Thymus (tissue), 11 donors: Measurements from ENCODE around the gene ATF5. TPM values are rescaled to one million over a fixed set of nuclear protein-coding genes. Genes with fewer than 3 reads are reported as not detected.

ENCODE experiments used
- DNase-seq, 9 donors: peaks; one replicate each; pipeline ENCODE4 v3.0.0-alpha.2; 2013; ENCODE audit warnings: low spot score in 9 of 9, low read depth in 6 of 9, missing footprints in 1 of 9
- H3K27ac ChIP-seq, 2 donors: one replicate each; pipeline ENCODE4 v1.5.1; 2013; ENCODE audit warnings: control low read depth in 1 of 2, low read depth in 1 of 2, low read length in 1 of 2, mild to moderate bottlenecking in 1 of 2, moderate library complexity in 1 of 2
- H3K27me3 ChIP-seq, 2 donors: one replicate each; pipeline ENCODE4 v1.5.1; 2013; ENCODE audit warnings: low read length in 1 of 2; ENCODE audit not compliant: control insufficient read depth in 2 of 2, insufficient read depth in 1 of 2
- H3K36me3 ChIP-seq, 2 donors: one replicate each; pipeline ENCODE4 v1.5.1; 2013; ENCODE audit warnings: low read length in 1 of 2, mild to moderate bottlenecking in 1 of 2, moderate library complexity in 1 of 2; ENCODE audit not compliant: control insufficient read depth in 2 of 2, insufficient read depth in 2 of 2
- H3K4me1 ChIP-seq, 2 donors: one replicate each; pipeline ENCODE4 v1.5.1; 2013; ENCODE audit warnings: low read length in 2 of 2; ENCODE audit not compliant: control insufficient read depth in 2 of 2, insufficient read depth in 2 of 2
- H3K4me3 ChIP-seq, 2 donors: one replicate each; pipeline ENCODE4 v1.5.1; 2013; ENCODE audit warnings: low read length in 2 of 2, control low read depth in 1 of 2, mild to moderate bottlenecking in 1 of 2
- H3K9me3 ChIP-seq, 2 donors: one replicate each; pipeline ENCODE4 v1.5.1; 2013; ENCODE audit warnings: low read length in 1 of 2, mild to moderate bottlenecking in 1 of 2; ENCODE audit not compliant: control insufficient read depth in 2 of 2, insufficient read depth in 1 of 2
- WGBS: extraction: QIAGEN DNeasy Blood & Tissue Kit; methylation state at CpG from one replicate; pipeline ENCODE4 v1.1.7; 2013; 5-methylcytosine and 5-hydroxymethylcytosine counted together
- polyA plus RNA-seq: library from polyadenylated mRNA; stranded (reverse); fragments of 200-250 nt; gene quantifications from one replicate; pipeline ENCODE4 v1.2.3, GENCODE V29; 2013
- total RNA-seq: library from RNA; stranded (reverse); fragments of 120-200 nt; gene quantifications from one replicate; pipeline ENCODE4 v1.2.4, GENCODE V29; 2013
- donor health status: healthy.

ATF5 gene
- total and polyA plus RNA-seq, 2 donors, result 16.0 to 53.9 TPM

- WGBS, result 95% methylated on average over 17 of the region's 17 CpGs
- no peaks in the 10 kb centered on the region for H3K9me3 ChIP-seq
- H3K27me3 ChIP-seq, result peaks cover 6 to 54% of the 10 kb centered on the region in 2 donors
- no peak overlapping the region for H3K4me3 ChIP-seq
- peaks cover 4 to 12% of the 10 kb centered on the region in 2 donors for H3K4me1 ChIP-seq
- peaks cover 0 to 3% of the 10 kb centered on the region in 2 donors for H3K36me3 ChIP-seq
- DNase-seq, result no peak
- H3K27ac ChIP-seq, result no peak overlapping the region
Measured at GRCh38 chr19:49891393-49891792, 37.6 kb upstream of the ATF5 start.

GRCh38 chr19:49892716-49893115 lies 36.3 kb upstream of the ATF5 start:
- Histone ChIP-seq H3K27me3 (peaks cover 6 to 64% of the 10 kb centered on the region in 2 donors), H3K4me3 (no peak overlapping the region), H3K27ac (no peak overlapping the region), H3K4me1 (peaks cover 10 to 22% of the 10 kb centered on the region in 2 donors), H3K36me3 (no peaks in the 10 kb centered on the region), H3K9me3 (no peaks in the 10 kb centered on the region)
- no peak for DNase-seq
- WGBS, result 94% methylated on average over 1 of the region's 1 CpG

GRCh38 chr19:49894011-49894664 lies 34.9 kb upstream of the ATF5 start:
- H3K36me3 ChIP-seq, result no peaks in the 10 kb centered on the region
- peaks cover 10 to 22% of the 10 kb centered on the region in 2 donors for H3K4me1 ChIP-seq
- no peak for DNase-seq
- no peak overlapping the region for H3K4me3 ChIP-seq
- 97% methylated on average over 18 of the region's 18 CpGs for WGBS
- H3K27ac ChIP-seq, result no peak overlapping the region
- peaks cover 6 to 61% of the 10 kb centered on the region in 2 donors for H3K27me3 ChIP-seq
- H3K9me3 ChIP-seq, result no peaks in the 10 kb centered on the region

- peaks cover 6 to 52% of the 10 kb centered on the region in 2 donors for H3K27me3 ChIP-seq
- DNase-seq, result no peak
- 91% methylated on average over 17 of the region's 17 CpGs for WGBS
- H3K36me3 ChIP-seq, result no peaks in the 10 kb centered on the region
- no peaks in the 10 kb centered on the region for H3K9me3 ChIP-seq
- peaks cover 10 to 18% of the 10 kb centered on the region in 2 donors for H3K4me1 ChIP-seq
- H3K27ac ChIP-seq, result no peak overlapping the region
- H3K4me3 ChIP-seq, result no peak overlapping the region
Measured at GRCh38 chr19:49894879-49895565, 34.0 kb upstream of the ATF5 start.

- no peak overlapping the region for H3K4me3 ChIP-seq
- no peak overlapping the region for H3K27ac ChIP-seq
- H3K9me3 ChIP-seq, result no peaks in the 10 kb centered on the region
- peaks cover 6 to 14% of the 10 kb centered on the region in 2 donors for H3K4me1 ChIP-seq
- no peaks in the 10 kb centered on the region for H3K36me3 ChIP-seq
- 86% methylated on average over 17 of the region's 17 CpGs for WGBS
- peaks cover 3 to 46% of the 10 kb centered on the region in 2 donors for H3K27me3 ChIP-seq
- DNase-seq, result no peak
Measured at GRCh38 chr19:49895566-49896297, 33.3 kb upstream of the ATF5 start.

- 3% methylated on average over 20 of the region's 20 CpGs for WGBS
- Histone ChIP-seq H3K27ac (peak within 1 kb of the TSS in 1 of 2 donors; percentile 20), H3K27me3 (peaks cover 0 to 35% of the 10 kb centered on the region in 2 donors), H3K4me1 (peaks cover 6 to 12% of the 10 kb centered on the region in 2 donors), H3K36me3 (no peaks in the 10 kb centered on the region), H3K4me3 (no peak within 1 kb of the TSS), H3K9me3 (no peaks in the 10 kb centered on the region)
- peak in 2 of 9 donors; percentile 8 to 56 for DNase-seq
Measured at GRCh38 chr19:49896863-49897621, 32.0 kb upstream of the ATF5 start, which contains the start of gene IL4I1. Gene IL4I1, minus strand, starts transcription at chr19:49896887. Its CDS starts 727 bp downstream, at chr19:49896160.

GRCh38 chr19:49904136-49904535 lies 24.9 kb upstream of the ATF5 start:
- WGBS, result 9% methylated on average over 6 of the region's 6 CpGs
- no peaks in the 10 kb centered on the region for H3K27me3 ChIP-seq

GRCh38 chr19:49906879-49907564 lies 22.0 kb upstream of the ATF5 start:
- peaks cover 46 to 51% of the 10 kb centered on the region in 2 donors for H3K36me3 ChIP-seq
- H3K27ac ChIP-seq, result no peak overlapping the region
- H3K4me3 ChIP-seq, result no peak overlapping the region
- 94% methylated on average over 16 of the region's 16 CpGs for WGBS
- no peaks in the 10 kb centered on the region for H3K9me3 ChIP-seq
- no peak for DNase-seq
- H3K27me3 ChIP-seq, result no peaks in the 10 kb centered on the region
- peaks cover 0 to 11% of the 10 kb centered on the region in 2 donors for H3K4me1 ChIP-seq

More at GRCh38 chr19:49904136-49904535, 24.9 kb upstream of the ATF5 start:
- no peak overlapping the region for H3K4me3 ChIP-seq
- DNase-seq, result no peak
- H3K9me3 ChIP-seq, result no peaks in the 10 kb centered on the region
- no peaks in the 10 kb centered on the region for H3K4me1 ChIP-seq
- H3K36me3 ChIP-seq, result peaks cover 29 to 32% of the 10 kb centered on the region in 2 donors
- no peak overlapping the region for H3K27ac ChIP-seq
